ENCODE data around the gene FGF22.

The FGF22 gene

DNA sequence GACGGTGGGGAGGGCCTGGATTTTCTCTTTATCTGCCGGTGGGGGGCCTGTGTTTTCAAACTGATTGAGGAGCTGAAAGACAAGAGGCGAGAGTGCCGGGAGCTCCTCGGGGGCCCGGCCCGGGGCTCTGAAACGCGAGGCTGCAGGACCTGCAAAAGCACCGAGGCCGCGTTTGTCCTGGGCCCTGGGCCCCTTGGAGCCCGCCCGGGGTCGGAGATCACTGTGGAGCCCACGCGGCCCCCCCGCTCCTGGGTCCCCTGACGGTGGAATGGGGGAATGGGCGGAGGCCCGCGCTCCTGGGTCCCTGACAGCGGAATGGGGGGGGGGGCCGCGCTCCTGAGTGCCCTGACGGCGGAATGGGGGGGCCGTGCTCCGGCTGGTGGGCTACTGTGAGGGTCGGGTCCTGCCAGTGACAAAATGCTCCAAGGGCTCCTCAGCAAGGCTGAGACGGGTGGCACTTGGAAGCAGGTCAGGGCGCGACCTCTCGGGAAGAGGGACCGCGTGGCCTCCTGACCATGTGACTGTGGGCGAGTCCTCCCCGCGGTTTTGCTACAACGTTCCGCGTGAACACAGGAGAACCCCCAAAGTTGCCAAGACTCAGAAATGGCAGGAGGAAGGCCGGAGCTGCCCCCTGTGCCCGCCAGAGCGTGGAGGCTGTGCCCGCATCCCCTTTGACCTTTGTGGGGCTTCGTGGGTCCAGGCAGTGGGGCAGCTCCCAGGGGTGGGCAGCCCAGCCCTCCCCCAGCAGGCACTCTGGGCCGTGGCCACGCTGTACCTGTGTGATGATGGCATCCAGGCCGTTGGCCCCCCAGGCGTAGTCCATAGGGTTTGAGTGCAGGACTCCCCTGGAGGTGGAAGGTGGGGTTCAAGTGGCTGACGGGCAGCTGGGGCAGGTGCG lies 9.5 kb downstream of the FGF22 start:
- Histone ChIP-seq H3K9me3 (replicated peaks in 1 of 11) (no peaks in the 10 kb centered on the region), H3K27me3 (peaks cover 0 to 9% (median 0%) of the 10 kb centered on the region in 11 experiments; a peak in 5 of 22 replicates), H3K9ac (no peak overlapping the region), H4K20me1 (peaks cover 87 to 100% (median 97%) of the 10 kb centered on the region in 11 experiments), H3K4me1 (peaks cover 10 to 25% (median 19%) of the 10 kb centered on the region in 10 experiments), H3K4me3 (no peak overlapping the region), H3K27ac (no peak overlapping the region), H3K36me3 (peaks cover 78 to 93% (median 86%) of the 10 kb centered on the region in 11 experiments), H3K4me2 (no peak overlapping the region)
- no peak for TF ChIP-seq Cebpa-rat (IDR thresholded peaks at IDR 0.05)

DNA sequence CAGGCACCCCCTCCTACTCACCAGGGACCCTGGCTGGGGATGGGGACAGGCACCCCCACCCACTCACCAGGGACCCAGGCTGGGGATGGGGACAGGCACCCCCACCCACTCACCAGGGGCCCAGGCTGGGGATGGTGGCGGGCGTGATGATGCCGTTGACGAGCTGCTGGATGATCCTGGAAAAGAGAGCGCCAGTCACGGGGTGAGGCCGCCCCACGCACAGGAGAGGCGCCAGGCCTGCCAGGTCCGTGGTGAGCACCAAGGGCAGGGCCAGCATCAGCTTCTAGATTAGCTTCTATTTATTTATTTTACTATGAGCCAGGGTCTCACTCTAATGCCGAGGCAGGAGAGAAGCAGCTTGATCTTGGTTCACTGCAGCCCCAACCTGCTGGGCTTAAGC lies 10.4 kb downstream of the FGF22 start:
- Histone ChIP-seq H3K9me3 (replicated peaks in 1 of 11) (no peaks in the 10 kb centered on the region), H3K36me3 (peaks cover 80 to 100% (median 94%) of the 10 kb centered on the region in 11 experiments), H3K27me3 (no peaks in the 10 kb centered on the region), H3K4me3 (no peak overlapping the region), H4K20me1 (peaks cover 87 to 100% (median 97%) of the 10 kb centered on the region in 11 experiments), H3K27ac (no peak overlapping the region), H3K4me2 (no peak overlapping the region), H3K4me1 (peaks cover under 1 to 16% (median 10%) of the 10 kb centered on the region in 10 experiments; a peak in 19 of 20 replicates), H3K9ac (no peak overlapping the region)
- no peak for TF ChIP-seq Cebpa-rat (IDR thresholded peaks at IDR 0.05)

DNA sequence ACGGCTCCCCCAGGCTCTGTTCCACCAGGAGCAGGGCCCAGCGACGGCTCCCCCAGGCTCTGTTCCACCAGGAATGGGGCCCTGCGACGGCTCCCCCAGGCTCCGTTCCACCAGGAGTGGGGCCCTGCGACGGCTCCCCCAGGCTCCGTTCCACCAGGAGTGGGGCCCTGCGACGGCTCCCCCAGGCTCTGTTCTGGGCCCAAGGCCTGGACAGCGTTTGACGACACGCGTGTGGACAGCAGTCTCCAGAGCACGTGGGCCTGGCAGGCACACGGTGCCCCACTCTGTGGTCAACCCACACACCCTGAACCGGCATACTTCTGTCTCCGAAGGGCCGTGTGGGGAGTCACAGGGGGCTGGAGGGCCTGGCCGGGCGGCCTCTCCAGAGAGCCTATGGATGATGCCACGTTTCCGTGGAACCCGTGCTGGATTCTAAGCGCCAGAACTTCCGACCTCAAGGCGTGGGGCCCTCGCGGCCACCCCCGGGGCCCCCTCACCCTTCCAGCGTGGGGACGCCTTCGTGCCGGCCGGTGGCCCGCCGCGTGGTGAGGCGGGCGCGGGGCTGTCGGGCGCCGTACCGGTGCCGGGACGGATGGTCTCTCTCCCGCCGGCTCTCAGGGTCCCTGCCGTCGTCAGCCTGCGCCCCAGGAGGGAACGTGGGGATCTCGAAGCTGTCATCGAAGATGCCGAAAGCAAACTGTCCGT lies 11.6 kb downstream of the FGF22 start:
- Histone ChIP-seq H4K20me1 (peaks cover 89 to 100% (median 97%) of the 10 kb centered on the region in 11 experiments), H3K9ac (no peak overlapping the region), H3K36me3 (peaks cover 75 to 100% (median 97%) of the 10 kb centered on the region in 11 experiments), H3K4me1 (peaks cover 0 to 8% (median 0%) of the 10 kb centered on the region in 10 experiments; a peak in 5 of 20 replicates), H3K4me3 (no peak overlapping the region), H3K9me3 (replicated peaks in 1 of 11) (no peaks in the 10 kb centered on the region), H3K4me2 (no peak overlapping the region), H3K27me3 (no peaks in the 10 kb centered on the region), H3K27ac (no peak overlapping the region)
- TF ChIP-seq Cebpa-rat (IDR thresholded peaks at IDR 0.05): no peak

DNA sequence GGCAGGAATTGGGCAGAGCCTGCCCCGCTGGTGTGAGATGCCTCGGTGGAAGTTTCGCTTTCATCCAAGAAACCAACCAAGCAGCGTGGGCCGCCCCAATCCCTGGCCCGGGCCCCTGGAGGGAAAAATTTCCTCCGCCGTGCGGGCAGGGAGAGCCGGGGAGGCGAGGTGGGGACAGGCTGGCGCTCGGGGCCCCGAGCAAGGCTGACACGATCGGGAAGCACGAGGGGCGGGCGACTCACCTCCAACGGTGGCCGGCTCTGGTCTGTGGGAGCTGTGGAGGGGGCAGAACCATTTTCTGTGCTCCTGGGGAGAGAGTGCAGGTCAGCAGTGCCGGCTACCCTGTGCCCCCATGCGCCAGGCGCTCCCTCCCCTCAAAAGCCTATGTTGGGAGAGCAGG lies 12.3 kb downstream of the FGF22 start:
- Histone ChIP-seq H3K4me1 (peaks cover 0 to 11% (median 5%) of the 10 kb centered on the region in 10 experiments; a peak in 9 of 20 replicates), H3K9me3 (replicated peaks in 1 of 11) (no peaks in the 10 kb centered on the region), H3K27ac (no peak overlapping the region), H3K4me3 (no peak overlapping the region), H4K20me1 (peaks cover 91 to 100% (median 97%) of the 10 kb centered on the region in 11 experiments), H3K9ac (no peak overlapping the region), H3K4me2 (no peak overlapping the region), H3K27me3 (no peaks in the 10 kb centered on the region), H3K36me3 (peaks cover 75 to 100% (median 95%) of the 10 kb centered on the region in 11 experiments)
- TF ChIP-seq Cebpa-rat (IDR thresholded peaks at IDR 0.05): no peak

DNA sequence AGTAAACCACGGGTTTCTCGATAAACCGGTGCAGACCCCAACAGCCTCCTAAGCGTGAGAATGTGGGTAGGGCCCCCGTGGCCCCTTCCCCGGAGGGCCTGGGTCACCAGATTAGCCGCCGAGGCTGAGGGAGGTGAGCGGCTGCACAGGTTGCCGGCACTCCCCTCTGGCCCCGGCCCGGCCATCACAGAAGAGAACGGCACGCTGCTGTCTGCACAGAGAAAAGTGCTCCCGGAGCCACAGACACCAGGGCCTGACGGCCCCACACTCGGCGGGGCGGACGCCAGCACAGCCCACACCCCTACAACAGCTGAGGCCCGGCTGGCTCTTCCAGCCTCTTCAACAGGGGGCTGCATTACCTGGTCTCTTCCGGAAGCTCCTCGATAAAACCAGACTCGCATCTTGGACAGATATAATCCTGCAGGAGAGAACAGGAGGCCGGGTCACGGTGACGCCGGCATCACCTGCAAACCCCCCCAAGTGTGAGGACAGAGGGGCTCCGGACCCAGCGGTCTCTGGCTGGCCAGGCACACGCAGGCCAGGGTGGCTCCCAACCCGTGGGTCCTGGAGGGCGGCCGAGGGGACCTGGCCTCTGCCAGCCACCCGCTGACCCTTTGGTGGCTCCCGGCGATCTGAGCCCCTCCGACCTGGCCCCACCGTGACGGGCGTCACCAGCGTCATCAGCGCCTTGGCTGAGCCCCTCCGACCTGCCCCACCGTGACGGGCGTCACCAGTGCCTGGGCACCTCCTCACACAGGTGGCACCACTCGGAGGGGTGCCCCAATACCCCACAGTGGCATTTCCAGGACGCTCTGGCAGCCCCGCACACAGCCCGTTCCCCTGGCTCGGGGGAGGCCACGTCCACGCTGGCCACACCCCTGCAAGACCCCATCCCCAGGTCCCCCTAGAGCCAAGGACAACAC lies 13.0 kb downstream of the FGF22 start:
- H3K27ac ChIP-seq: no peak overlapping the region
- peak overlapping the region in 3 of 11 experiments; percentile 14 to 18 (median 15); a peak in 3 of 22 replicates for H3K9ac ChIP-seq
- peaks cover 91 to 100% (median 97%) of the 10 kb centered on the region in 11 experiments for H4K20me1 ChIP-seq
- H3K4me3 ChIP-seq: no peak overlapping the region
- H3K27me3 ChIP-seq: no peaks in the 10 kb centered on the region
- H3K4me1 ChIP-seq: peaks cover 0 to 17% (median 11%) of the 10 kb centered on the region in 10 experiments; a peak in 11 of 20 replicates
- H3K9me3 ChIP-seq (replicated peaks in 1 of 11): no peaks in the 10 kb centered on the region
- H3K36me3 ChIP-seq: peaks cover 74 to 100% (median 95%) of the 10 kb centered on the region in 11 experiments
- H3K4me2 ChIP-seq: no peak overlapping the region
- TF ChIP-seq Cebpa-rat (IDR thresholded peaks at IDR 0.05): no peak

DNA sequence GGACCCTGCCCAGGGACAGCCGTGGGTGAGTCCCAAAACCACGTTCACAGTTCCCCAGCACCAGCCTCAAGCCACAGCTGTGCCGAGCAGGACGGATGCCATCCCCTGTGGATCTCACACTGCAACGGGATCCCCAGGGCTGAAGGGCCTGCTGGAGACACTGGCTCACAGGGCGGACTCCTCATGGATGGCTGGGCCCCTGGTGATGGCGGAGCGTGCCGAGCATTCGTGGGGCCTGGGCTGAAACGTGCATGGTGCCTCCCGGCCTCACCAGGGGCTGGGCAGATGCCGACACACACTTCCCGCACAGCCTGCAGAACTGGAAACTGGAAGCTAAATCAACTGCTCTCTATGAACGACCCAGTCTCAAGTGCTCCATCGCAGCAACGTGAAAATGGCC lies 13.7 kb downstream of the FGF22 start:
- no peak for TF ChIP-seq Cebpa-rat (IDR thresholded peaks at IDR 0.05)
- peaks cover 95 to 100% (median 100%) of the 10 kb centered on the region in 11 experiments for H4K20me1 ChIP-seq
- peaks cover 76 to 100% (median 96%) of the 10 kb centered on the region in 11 experiments for H3K36me3 ChIP-seq

DNA sequence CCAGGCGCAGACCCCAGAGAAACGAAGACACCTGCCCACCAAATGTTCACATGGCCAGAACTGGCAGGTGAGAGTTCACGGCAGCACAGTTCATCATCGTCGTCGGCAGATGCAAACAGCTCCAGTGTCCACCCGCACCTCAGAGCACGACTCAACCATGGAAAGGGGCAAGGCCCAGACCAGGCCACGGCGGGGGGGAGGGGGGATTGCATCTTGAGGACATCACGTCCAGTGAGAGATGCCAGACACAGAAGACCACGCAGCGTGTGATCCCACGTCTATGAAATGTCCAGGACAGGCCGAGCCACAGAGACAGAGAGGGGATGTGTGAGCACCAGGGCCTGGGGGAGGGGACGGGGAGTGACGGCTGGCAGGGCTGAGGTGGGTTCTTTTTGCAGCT lies 16.0 kb downstream of the FGF22 start:
- peak overlapping the region in 3 of 11 experiments; percentile 20 to 59 (median 29); a peak in 3 of 22 replicates for H3K9ac ChIP-seq
- H3K9me3 ChIP-seq (replicated peaks in 1 of 11): no peaks in the 10 kb centered on the region
- peaks cover 63 to 99% (median 85%) of the 10 kb centered on the region in 11 experiments for H3K36me3 ChIP-seq
- no peak overlapping the region for H3K27ac ChIP-seq
- peaks cover 100% of the 10 kb centered on the region in 11 experiments for H4K20me1 ChIP-seq
- no peak overlapping the region for H3K4me3 ChIP-seq
- TF ChIP-seq Cebpa-rat (IDR thresholded peaks at IDR 0.05): no peak
- H3K4me1 ChIP-seq: peaks cover 16 to 42% (median 40%) of the 10 kb centered on the region in 10 experiments
- H3K4me2 ChIP-seq: no peak overlapping the region
- no peaks in the 10 kb centered on the region for H3K27me3 ChIP-seq

More for the DNA sequence above, 13.7 kb downstream of the FGF22 start:
- H3K4me2 ChIP-seq: no peak overlapping the region
- no peak overlapping the region for H3K4me3 ChIP-seq
- peaks cover 0 to 21% (median 18%) of the 10 kb centered on the region in 10 experiments; a peak in 15 of 20 replicates for H3K4me1 ChIP-seq
- no peaks in the 10 kb centered on the region for H3K27me3 ChIP-seq
- peak overlapping the region in 3 of 11 experiments; percentile 14 to 41 (median 15); a peak in 3 of 22 replicates for H3K9ac ChIP-seq
- H3K27ac ChIP-seq: no peak overlapping the region
- H3K9me3 ChIP-seq (replicated peaks in 1 of 11): no peaks in the 10 kb centered on the region

Data from BLaER1 treated with 17β-estradiol and CSF1 and Interleukin-3, amounts not matched to agents 10 nM and 100 nM (cell line).